Putamen (tissue), 1 donor: ENCODE results near the gene CDK4.

Experiments used
- DNase-seq: peaks from one replicate; pipeline ENCODE4 v3.0.0-alpha.2; 2016; ENCODE audit warnings: low spot score

CDK4 gene

GRCh38 chr12:57700317-57700716 lies 51.8 kb downstream of the CDK4 start:
- DNase-seq: no peak

DNA sequence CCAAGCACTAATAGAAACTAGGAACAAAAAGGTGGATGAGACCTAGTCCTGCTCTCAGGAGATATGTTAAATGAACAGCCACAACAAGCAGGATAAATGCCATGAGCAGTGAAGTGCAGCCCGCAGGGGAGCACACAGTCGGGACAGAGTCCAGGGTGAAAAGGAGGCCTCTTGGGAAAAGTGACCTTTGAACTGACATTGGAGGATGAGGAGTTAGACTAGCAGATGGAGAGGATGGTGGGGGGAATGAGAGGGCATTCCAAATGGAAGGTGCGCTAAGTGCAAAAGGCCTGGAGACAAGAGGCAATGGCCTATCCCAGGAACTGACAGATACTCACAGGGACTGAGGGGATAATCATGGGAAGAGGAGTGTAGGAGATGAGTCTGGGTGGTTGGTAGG lies 53.7 kb downstream of the CDK4 start:
- DNase-seq: no peak
